Chondrocyte (in vitro differentiated cells): Measurements from ENCODE around the gene MCC. TPM values are rescaled to one million over a fixed set of nuclear protein-coding genes. Genes with fewer than 3 reads are reported as not detected.

Source experiments
- DNase-seq: peaks from one replicate; pipeline ENCODE4 v3.0.0; 2021; ENCODE audit warnings: mixed read lengths, low spot score
- H3K27ac Mint-ChIP-seq: one replicate; pipeline ENCODE4 v1.8.0; 2021; ENCODE audit warnings: mild to moderate bottlenecking, moderate library complexity, mixed read lengths; ENCODE audit not compliant: unreplicated experiment
- H3K27me3 Mint-ChIP-seq: 2 replicates; pipeline ENCODE4 v1.8.0; 2021; ENCODE audit warnings: low read depth, mixed read lengths
- H3K36me3 Mint-ChIP-seq: 2 replicates; pipeline ENCODE4 v1.8.0; 2021; ENCODE audit warnings: low read depth, mixed read lengths
- H3K4me1 Mint-ChIP-seq: 2 replicates; pipeline ENCODE4 v1.8.0; 2021; ENCODE audit warnings: low read depth, mild to moderate bottlenecking, mixed read lengths
- H3K4me3 Mint-ChIP-seq: one replicate; pipeline ENCODE4 v1.8.0; 2021; ENCODE audit warnings: mild to moderate bottlenecking, moderate library complexity, mixed read lengths; ENCODE audit not compliant: unreplicated experiment
- H3K9me3 Mint-ChIP-seq: 2 replicates; pipeline ENCODE4 v1.8.0; 2021; ENCODE audit warnings: low read depth, mixed read lengths
- total RNA-seq: library from RNA; stranded (reverse); gene quantifications from 3 replicates; pipeline ENCODE4 v1.2.1, GENCODE V29; 2021
- TF ChIP-seq, protein P1 (sequence below): fragments of 200-600 bp; sonication (generic); IDR thresholded peaks from 2 replicates; pipeline ENCODE4 v1.5.0; 2021; ENCODE audit warnings: antibody characterized with exemption, mild to moderate bottlenecking, moderate library complexity

The MCC gene
- total RNA-seq, 1 donor from 2014 or later = 15.0 TPM

DNA sequence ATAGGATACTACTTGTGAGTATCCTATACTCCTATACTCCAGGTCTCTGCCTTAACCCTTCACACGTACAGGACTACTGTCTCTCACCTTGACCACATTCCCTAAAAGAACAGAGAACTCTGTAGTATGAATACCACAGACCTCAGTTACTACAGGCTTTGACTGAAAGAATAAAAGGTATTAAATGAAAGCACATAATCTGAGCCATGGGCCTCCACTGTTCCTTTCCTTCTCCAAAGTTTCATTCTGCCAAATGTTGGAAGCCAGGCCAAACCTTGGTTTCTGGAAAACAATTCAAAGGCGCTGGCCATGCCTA is 244.9 kb downstream of the MCC start:
- DNase-seq = no peak
- Mint-ChIP-seq H3K27ac (no peak overlapping the region), H3K4me3 (no peak overlapping the region), H3K36me3 (peaks cover 1% of the 10 kb centered on the region), H3K27me3 (no peaks in the 10 kb centered on the region), H3K9me3 (no peaks in the 10 kb centered on the region), H3K4me1 (peaks cover 6% of the 10 kb centered on the region)
- TF ChIP-seq, protein P1, sequence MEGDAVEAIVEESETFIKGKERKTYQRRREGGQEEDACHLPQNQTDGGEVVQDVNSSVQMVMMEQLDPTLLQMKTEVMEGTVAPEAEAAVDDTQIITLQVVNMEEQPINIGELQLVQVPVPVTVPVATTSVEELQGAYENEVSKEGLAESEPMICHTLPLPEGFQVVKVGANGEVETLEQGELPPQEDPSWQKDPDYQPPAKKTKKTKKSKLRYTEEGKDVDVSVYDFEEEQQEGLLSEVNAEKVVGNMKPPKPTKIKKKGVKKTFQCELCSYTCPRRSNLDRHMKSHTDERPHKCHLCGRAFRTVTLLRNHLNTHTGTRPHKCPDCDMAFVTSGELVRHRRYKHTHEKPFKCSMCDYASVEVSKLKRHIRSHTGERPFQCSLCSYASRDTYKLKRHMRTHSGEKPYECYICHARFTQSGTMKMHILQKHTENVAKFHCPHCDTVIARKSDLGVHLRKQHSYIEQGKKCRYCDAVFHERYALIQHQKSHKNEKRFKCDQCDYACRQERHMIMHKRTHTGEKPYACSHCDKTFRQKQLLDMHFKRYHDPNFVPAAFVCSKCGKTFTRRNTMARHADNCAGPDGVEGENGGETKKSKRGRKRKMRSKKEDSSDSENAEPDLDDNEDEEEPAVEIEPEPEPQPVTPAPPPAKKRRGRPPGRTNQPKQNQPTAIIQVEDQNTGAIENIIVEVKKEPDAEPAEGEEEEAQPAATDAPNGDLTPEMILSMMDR = no peak

- DNase-seq = no peak
- no peak overlapping the region for H3K4me3 Mint-ChIP-seq
- peaks cover 1% of the 10 kb centered on the region for H3K36me3 Mint-ChIP-seq
- H3K27me3 Mint-ChIP-seq = no peaks in the 10 kb centered on the region
- TF ChIP-seq, protein P1 = no peak
- H3K9me3 Mint-ChIP-seq = no peaks in the 10 kb centered on the region
- H3K4me1 Mint-ChIP-seq = peaks cover 8% of the 10 kb centered on the region
- H3K27ac Mint-ChIP-seq = no peak overlapping the region
These were observed 245.5 kb downstream of the MCC start for GRCh38 chr5:113242481-113243348.

DNA sequence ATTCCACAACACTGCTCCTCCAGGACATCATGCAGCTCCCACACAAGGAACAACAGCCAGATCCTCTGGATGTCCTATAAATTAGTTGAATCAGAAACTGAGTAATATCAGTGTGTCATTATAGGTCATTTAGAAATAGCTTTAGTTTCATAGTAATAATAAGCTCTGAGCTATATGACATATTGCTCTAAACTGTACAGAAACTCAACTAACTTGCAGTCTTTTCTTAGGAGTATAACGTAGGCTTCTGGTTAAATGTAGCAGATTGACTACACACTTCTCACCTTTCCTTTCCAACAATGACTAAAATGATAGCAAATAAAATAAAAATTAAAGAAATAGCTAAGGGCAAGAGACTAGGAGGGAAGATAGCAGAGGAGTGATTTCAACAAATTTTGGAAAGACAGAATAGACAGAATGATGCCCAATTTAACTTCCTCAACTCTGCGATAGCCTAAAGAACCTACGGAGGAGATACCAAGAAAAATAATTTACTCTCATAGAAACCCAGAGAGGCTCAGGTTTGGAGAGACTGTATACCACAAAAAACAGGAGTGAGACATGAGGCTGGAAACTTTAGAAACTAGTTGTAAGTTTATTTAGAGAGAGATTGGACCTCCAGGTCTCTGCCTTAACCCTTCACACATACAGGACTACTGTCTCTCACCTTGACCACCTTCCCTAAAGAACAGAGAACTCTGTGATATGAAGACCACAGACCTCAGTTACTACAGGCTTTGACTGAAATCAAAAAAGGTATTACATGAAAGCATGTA is 247.1 kb downstream of the MCC start:
- TF ChIP-seq, protein P1 = no peak
- DNase-seq = no peak
- H3K36me3 Mint-ChIP-seq = peaks cover under 1% of the 10 kb centered on the region
- no peak overlapping the region for H3K27ac Mint-ChIP-seq
- no peak overlapping the region for H3K4me3 Mint-ChIP-seq
- H3K4me1 Mint-ChIP-seq = peaks cover 9% of the 10 kb centered on the region
- no peaks in the 10 kb centered on the region for H3K27me3 Mint-ChIP-seq
- no peaks in the 10 kb centered on the region for H3K9me3 Mint-ChIP-seq

GRCh38 chr5:113240032-113240431 is 248.2 kb downstream of the MCC start:
- no peaks in the 10 kb centered on the region for H3K27me3 Mint-ChIP-seq
- TF ChIP-seq, protein P1 = no peak
- no peak overlapping the region for H3K27ac Mint-ChIP-seq
- no peaks in the 10 kb centered on the region for H3K9me3 Mint-ChIP-seq
- no peaks in the 10 kb centered on the region for H3K36me3 Mint-ChIP-seq
- DNase-seq = no peak
- H3K4me3 Mint-ChIP-seq = no peak overlapping the region
- H3K4me1 Mint-ChIP-seq = peaks cover 12% of the 10 kb centered on the region

GRCh38 chr5:113237893-113238292 is 250.4 kb downstream of the MCC start:
- DNase-seq = no peak
- H3K4me1 Mint-ChIP-seq = peaks cover 18% of the 10 kb centered on the region
- H3K9me3 Mint-ChIP-seq = no peaks in the 10 kb centered on the region
- TF ChIP-seq, protein P1 = no peak
- no peak overlapping the region for H3K4me3 Mint-ChIP-seq
- no peak overlapping the region for H3K27ac Mint-ChIP-seq
- no peaks in the 10 kb centered on the region for H3K36me3 Mint-ChIP-seq
- no peaks in the 10 kb centered on the region for H3K27me3 Mint-ChIP-seq
